ENCODE measurements around the gene IRGC. TPM values are rescaled to one million over a fixed set of nuclear protein-coding genes. Genes with fewer than 3 reads are reported as not detected.

Gene IRGC
- total RNA-seq, 4 donors from 2014 or later: not detected

GRCh38 chr19:43720936-43721335, 5.1 kb downstream of the IRGC start:
- 76 to 80% methylated on average over 10 of the region's 10 CpGs for WGBS, 2 donors
- H3K4me3 ChIP-seq (ENCODE audit: low read depth, poor library complexity, severe bottlenecking): no peak overlapping the region
- no peak for DNase-seq (ENCODE audit: low spot score in 2 of 2)
- TF ChIP-seq, protein P1, sequence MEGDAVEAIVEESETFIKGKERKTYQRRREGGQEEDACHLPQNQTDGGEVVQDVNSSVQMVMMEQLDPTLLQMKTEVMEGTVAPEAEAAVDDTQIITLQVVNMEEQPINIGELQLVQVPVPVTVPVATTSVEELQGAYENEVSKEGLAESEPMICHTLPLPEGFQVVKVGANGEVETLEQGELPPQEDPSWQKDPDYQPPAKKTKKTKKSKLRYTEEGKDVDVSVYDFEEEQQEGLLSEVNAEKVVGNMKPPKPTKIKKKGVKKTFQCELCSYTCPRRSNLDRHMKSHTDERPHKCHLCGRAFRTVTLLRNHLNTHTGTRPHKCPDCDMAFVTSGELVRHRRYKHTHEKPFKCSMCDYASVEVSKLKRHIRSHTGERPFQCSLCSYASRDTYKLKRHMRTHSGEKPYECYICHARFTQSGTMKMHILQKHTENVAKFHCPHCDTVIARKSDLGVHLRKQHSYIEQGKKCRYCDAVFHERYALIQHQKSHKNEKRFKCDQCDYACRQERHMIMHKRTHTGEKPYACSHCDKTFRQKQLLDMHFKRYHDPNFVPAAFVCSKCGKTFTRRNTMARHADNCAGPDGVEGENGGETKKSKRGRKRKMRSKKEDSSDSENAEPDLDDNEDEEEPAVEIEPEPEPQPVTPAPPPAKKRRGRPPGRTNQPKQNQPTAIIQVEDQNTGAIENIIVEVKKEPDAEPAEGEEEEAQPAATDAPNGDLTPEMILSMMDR (IDR thresholded peaks at IDR 0.05): no peak
- no peak for TF ChIP-seq POLR2A (IDR thresholded peaks at IDR 0.05)
- intact Hi-C loops (cut with DNase I; ENCODE audit: low total_unique reads): no loop called here

- TF ChIP-seq POLR2A (IDR thresholded peaks at IDR 0.05): no peak
- TF ChIP-seq, protein P1 (IDR thresholded peaks at IDR 0.05): no peak
- H3K4me3 ChIP-seq (ENCODE audit: low read depth, poor library complexity, severe bottlenecking): no peak overlapping the region
- WGBS, 2 donors: 82 to 84% methylated on average over 5 of the region's 5 CpGs
- DNase-seq (ENCODE audit: low spot score in 2 of 2): no peak
- intact Hi-C loops (cut with DNase I; ENCODE audit: low total_unique reads): no loop called here
Observed at GRCh38 chr19:43721469-43722048, 5.7 kb downstream of the IRGC start.

GRCh38 chr19:43723588-43723987, 7.7 kb downstream of the IRGC start:
- WGBS, 2 donors: 54 to 57% methylated on average over 8 of the region's 8 CpGs
- H3K4me3 ChIP-seq (ENCODE audit: low read depth, poor library complexity, severe bottlenecking): no peak overlapping the region
- DNase-seq (ENCODE audit: low spot score in 2 of 2): no peak
- TF ChIP-seq, protein P1 (IDR thresholded peaks at IDR 0.05): no peak
- TF ChIP-seq POLR2A (IDR thresholded peaks at IDR 0.05): no peak
- intact Hi-C loops (cut with DNase I; ENCODE audit: low total_unique reads): no loop called here

DNA sequence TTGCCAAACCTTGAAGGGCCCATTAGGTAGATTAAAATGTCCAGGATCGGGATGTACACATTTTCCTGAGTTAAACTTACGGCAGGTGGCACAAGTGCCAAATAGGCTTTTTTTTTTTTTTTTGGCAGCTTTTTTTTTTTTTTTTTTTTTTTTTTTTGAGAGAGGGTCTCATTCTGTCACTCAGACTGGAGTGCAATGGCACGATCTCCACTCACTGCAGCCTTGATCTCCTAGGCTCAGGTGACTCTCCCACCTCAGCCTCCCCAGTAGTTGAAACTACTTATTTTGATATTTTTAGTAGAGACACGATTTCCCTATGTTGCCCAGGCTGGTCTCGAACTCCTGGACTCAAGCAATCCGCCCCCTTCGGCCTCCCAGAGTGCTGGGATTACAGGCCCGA, 9.0 kb downstream of the IRGC start:
- WGBS, 2 donors: 64 to 75% methylated on average over 8 of the region's 8 CpGs
- intact Hi-C loops (cut with DNase I; ENCODE audit: low total_unique reads): no loop called here
- TF ChIP-seq POLR2A (IDR thresholded peaks at IDR 0.05): no peak
- TF ChIP-seq, protein P1 (IDR thresholded peaks at IDR 0.05): no peak
- H3K4me3 ChIP-seq (ENCODE audit: low read depth, poor library complexity, severe bottlenecking): no peak overlapping the region
- DNase-seq (ENCODE audit: low spot score in 2 of 2): no peak

DNA sequence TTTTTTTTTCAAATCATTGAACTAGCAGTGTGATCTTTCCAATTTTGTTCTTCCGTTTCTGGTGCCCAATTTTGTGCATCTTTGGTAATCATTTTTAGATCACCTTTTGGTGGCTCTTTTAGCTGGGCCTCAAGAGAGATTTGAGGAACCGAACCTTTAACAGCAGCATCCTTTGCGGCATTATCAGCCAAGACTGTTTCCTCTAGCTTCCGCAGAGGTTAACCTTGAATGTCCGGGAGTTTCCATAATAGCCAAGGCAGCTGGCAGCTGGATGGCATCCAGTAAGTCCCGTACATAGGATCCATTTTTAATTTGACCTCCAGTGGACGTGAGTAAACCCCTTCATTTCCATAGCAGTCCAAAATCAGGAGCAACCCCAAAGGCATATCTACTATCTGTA, 9.6 kb downstream of the IRGC start:
- intact Hi-C loops (cut with DNase I; ENCODE audit: low total_unique reads): no loop called here
- no peak for TF ChIP-seq POLR2A (IDR thresholded peaks at IDR 0.05)
- TF ChIP-seq, protein P1 (IDR thresholded peaks at IDR 0.05): no peak

More for the DNA sequence above, 9.6 kb downstream of the IRGC start:
- no peak overlapping the region for H3K4me3 ChIP-seq (ENCODE audit: low read depth, poor library complexity, severe bottlenecking)
- 50 to 53% methylated on average over 7 of the region's 7 CpGs for WGBS, 2 donors
- no peak for DNase-seq (ENCODE audit: low spot score in 2 of 2)
